Loucy (cell line): ENCODE results near the gene ADORA3.

Experiments used
- H2AFZ ChIP-seq: fragments of 200-600 bp; sonication (generic); 2 replicates; pipeline ENCODE4 v1.6.0; 2016; ENCODE audit warnings: antibody characterized with exemption, mild to moderate bottlenecking, low read length, moderate library complexity
- H3F3A ChIP-seq: fragments of 200-600 bp; 2 replicates; pipeline ENCODE4 v1.6.0; 2016; ENCODE audit warnings: antibody characterized with exemption, low read depth, mild to moderate bottlenecking
- H3K27me3 ChIP-seq: fragments of 200-600 bp; sonication (generic); 2 replicates; pipeline ENCODE4 v1.6.1; 2014; ENCODE audit warnings: low read length, mild to moderate bottlenecking; ENCODE audit not compliant: insufficient read depth, poor library complexity, severe bottlenecking
- H3K36me3 ChIP-seq: fragments of 200-600 bp; sonication (generic); 2 replicates; pipeline ENCODE4 v1.6.1; 2016; ENCODE audit warnings: low read length; ENCODE audit not compliant: insufficient read depth
- H3K4me1 ChIP-seq: fragments of 200-600 bp; sonication (generic); 2 replicates; pipeline ENCODE4 v1.5.1; 2014; ENCODE audit warnings: low read length, mild to moderate bottlenecking; ENCODE audit not compliant: insufficient read depth, poor library complexity, severe bottlenecking
- H3K4me2 ChIP-seq: fragments of 200-600 bp; sonication (generic); 2 replicates; pipeline ENCODE4 v1.6.0; 2014; ENCODE audit warnings: antibody characterized with exemption, low read length, low read depth, mild to moderate bottlenecking; ENCODE audit not compliant: poor library complexity, severe bottlenecking
- H3K4me3 ChIP-seq: fragments of 200-600 bp; sonication (generic); 2 replicates; pipeline ENCODE4 v1.5.1; 2014; ENCODE audit warnings: low read length, mild to moderate bottlenecking, mixed read lengths; ENCODE audit not compliant: poor library complexity, severe bottlenecking
- H3K79me2 ChIP-seq: fragments of 200-600 bp; sonication (generic); 2 replicates; pipeline ENCODE4 v1.6.1; 2014; ENCODE audit warnings: low read length; ENCODE audit not compliant: insufficient read depth
- H3K9ac ChIP-seq: fragments of 200-600 bp; sonication (generic); 2 replicates; pipeline ENCODE4 v1.6.0; 2014; ENCODE audit warnings: mild to moderate bottlenecking, low read depth, low read length, moderate library complexity; ENCODE audit not compliant: poor library complexity, severe bottlenecking
- H3K9me2 ChIP-seq: fragments of 200-600 bp; sonication (generic); replicated peaks from 2 replicates; pipeline ENCODE4 v1.6.1; 2016; ENCODE audit warnings: low read depth, low read length, mixed read lengths
- H3K9me3 ChIP-seq: fragments of 200-600 bp; sonication (generic); 2 replicates; pipeline ENCODE4 v1.6.1; 2014; ENCODE audit warnings: mild to moderate bottlenecking, antibody characterized with exemption, low read length, low read depth; ENCODE audit not compliant: insufficient read depth
- H4K20me1 ChIP-seq: fragments of 200-600 bp; sonication (generic); 2 replicates; pipeline ENCODE4 v1.6.0; 2014; ENCODE audit warnings: antibody characterized with exemption, low read length, mild to moderate bottlenecking; ENCODE audit not compliant: insufficient read depth, poor library complexity, severe bottlenecking
- EZH2phosphoT487 ChIP-seq: fragments of 200-600 bp; IDR thresholded peaks from 2 replicates; pipeline ENCODE4 v1.6.1; 2018; ENCODE audit warnings: antibody characterized with exemption, mild to moderate bottlenecking, moderate library complexity, borderline replicate concordance
- TF ChIP-seq, protein P1 (sequence below): fragments of 200-600 bp; sonication (generic); conservative IDR thresholded peaks from 2 replicates; pipeline ENCODE4 v1.5.1; 2014; ENCODE audit warnings: mild to moderate bottlenecking, antibody characterized with exemption, low read length

The ADORA3 gene

DNA sequence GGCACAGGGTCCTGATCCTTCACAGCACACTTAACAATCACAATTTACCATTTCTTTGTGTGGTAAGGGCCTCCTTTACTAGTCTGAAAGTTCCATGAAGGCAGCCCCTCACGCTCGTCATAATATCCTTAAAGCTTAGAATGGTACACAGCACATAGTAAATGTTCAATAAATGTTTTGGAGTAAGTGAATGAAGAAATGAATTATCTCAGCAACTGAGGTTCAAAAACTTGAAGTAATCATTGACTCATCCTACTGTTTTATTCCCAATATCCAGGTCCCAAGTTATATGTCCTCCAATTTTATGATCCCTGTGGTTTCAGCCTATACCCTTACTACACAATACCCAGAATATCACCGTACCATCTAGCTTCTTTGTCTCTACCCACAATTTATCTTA is 31.9 kb downstream of the ADORA3 start:
- H4K20me1 ChIP-seq = no peaks in the 10 kb centered on the region
- H3K9ac ChIP-seq = peak overlapping the region; percentile 58
- H3F3A ChIP-seq = peaks cover 8% of the 10 kb centered on the region; the same call in 1 of the 2 replicates
- peak overlapping the region; percentile 78 for H2AFZ ChIP-seq
- H3K9me3 ChIP-seq = no peaks in the 10 kb centered on the region
- peak overlapping the region; percentile 63 for H3K4me3 ChIP-seq
- H3K27me3 ChIP-seq = no peaks in the 10 kb centered on the region
- TF ChIP-seq, protein P1, sequence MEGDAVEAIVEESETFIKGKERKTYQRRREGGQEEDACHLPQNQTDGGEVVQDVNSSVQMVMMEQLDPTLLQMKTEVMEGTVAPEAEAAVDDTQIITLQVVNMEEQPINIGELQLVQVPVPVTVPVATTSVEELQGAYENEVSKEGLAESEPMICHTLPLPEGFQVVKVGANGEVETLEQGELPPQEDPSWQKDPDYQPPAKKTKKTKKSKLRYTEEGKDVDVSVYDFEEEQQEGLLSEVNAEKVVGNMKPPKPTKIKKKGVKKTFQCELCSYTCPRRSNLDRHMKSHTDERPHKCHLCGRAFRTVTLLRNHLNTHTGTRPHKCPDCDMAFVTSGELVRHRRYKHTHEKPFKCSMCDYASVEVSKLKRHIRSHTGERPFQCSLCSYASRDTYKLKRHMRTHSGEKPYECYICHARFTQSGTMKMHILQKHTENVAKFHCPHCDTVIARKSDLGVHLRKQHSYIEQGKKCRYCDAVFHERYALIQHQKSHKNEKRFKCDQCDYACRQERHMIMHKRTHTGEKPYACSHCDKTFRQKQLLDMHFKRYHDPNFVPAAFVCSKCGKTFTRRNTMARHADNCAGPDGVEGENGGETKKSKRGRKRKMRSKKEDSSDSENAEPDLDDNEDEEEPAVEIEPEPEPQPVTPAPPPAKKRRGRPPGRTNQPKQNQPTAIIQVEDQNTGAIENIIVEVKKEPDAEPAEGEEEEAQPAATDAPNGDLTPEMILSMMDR = no peak
- TF ChIP-seq EZH2phosphoT487 = no peak
- no peaks in the 10 kb centered on the region for H3K36me3 ChIP-seq
- H3K4me2 ChIP-seq = peak overlapping the region; percentile 82
- H3K4me1 ChIP-seq = peaks cover 38% of the 10 kb centered on the region
- no peaks in the 10 kb centered on the region for H3K9me2 ChIP-seq
- H3K79me2 ChIP-seq = no peaks in the 10 kb centered on the region

DNA sequence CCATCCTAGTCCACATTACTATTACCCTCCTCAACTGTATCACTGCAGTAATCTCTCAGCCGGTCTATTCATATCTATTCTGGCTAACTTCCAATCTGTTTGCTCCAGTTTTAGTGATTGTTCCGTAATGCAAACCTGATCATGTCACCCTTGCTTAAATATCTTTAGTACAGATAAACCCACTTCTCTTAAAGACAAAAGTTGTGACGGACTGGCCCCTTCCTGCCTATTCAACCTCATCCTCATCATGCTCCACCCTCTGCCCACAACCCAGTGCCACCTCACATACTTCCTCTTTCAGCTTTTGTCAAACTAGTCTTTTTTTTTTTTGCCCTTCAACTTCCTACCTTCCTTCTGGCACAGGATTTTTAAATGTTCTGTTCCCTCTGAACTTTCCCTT is 32.4 kb downstream of the ADORA3 start:
- Histone ChIP-seq H3K4me3 (peak overlapping the region; percentile 63), H3K79me2 (no peaks in the 10 kb centered on the region), H3K4me1 (peaks cover 33% of the 10 kb centered on the region), H3K9me2 (no peaks in the 10 kb centered on the region), H3K36me3 (no peaks in the 10 kb centered on the region), H3K9me3 (no peaks in the 10 kb centered on the region), H3K9ac (peak overlapping the region; percentile 58), H4K20me1 (no peaks in the 10 kb centered on the region), H3K4me2 (peak overlapping the region; percentile 82), H3F3A (peaks cover 8% of the 10 kb centered on the region; the same call in 1 of the 2 replicates), H2AFZ (peak overlapping the region; percentile 78), H3K27me3 (no peaks in the 10 kb centered on the region)
- no peak for TF ChIP-seq EZH2phosphoT487
- TF ChIP-seq, protein P1 = no peak

DNA sequence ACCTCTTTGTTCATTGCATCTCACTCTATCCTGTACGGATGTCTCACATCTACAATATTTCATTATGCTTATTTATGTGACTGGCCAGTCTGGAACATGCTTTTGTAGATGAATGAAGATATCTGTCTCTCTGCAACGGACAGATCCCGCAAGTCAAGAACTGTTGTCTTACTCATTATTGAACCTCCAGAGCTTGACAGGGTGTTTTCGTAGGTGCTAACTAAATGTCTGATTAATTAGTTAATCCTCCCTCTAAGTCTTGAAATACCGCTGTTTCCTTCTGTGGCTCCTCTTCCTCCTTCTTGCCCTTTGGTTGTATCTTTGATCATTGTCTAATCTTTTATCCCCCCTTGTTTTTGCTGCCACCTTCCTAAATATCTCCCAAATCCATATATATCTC is 32.8 kb downstream of the ADORA3 start:
- Histone ChIP-seq H3K79me2 (no peaks in the 10 kb centered on the region), H3K4me3 (peak overlapping the region; percentile 63), H3K4me1 (peaks cover 29% of the 10 kb centered on the region), H3K9ac (peak overlapping the region; percentile 58), H3F3A (peaks cover 8% of the 10 kb centered on the region; the same call in 1 of the 2 replicates), H3K9me3 (no peaks in the 10 kb centered on the region), H2AFZ (peak overlapping the region; percentile 78), H3K27me3 (no peaks in the 10 kb centered on the region), H3K9me2 (no peaks in the 10 kb centered on the region), H3K4me2 (peak overlapping the region; percentile 82), H4K20me1 (no peaks in the 10 kb centered on the region), H3K36me3 (no peaks in the 10 kb centered on the region)
- no peak for TF ChIP-seq EZH2phosphoT487
- TF ChIP-seq, protein P1 = no peak
